GM18505 (cell line): ENCODE measurements around the gene FAM163A.
"Not testable (repeated sequence)": the region's sequence is repeated elsewhere in the genome, so short reads cannot be mapped to it uniquely, and the experiment has no call there.

Experiments used
- ATAC-seq: cut with Tn5 transposase; IDR thresholded peaks from one replicate; pipeline ENCODE4 v1.9.1; 2021; ENCODE audit not compliant: unreplicated experiment
- POLR2A ChIP-seq: IDR thresholded peaks from 4 replicates; pipeline ENCODE4 v1.6.1; 2011; ENCODE audit warnings: borderline replicate concordance; ENCODE audit not compliant: insufficient read depth, insufficient read length; ENCODE audit errors: extremely low read depth

Gene FAM163A

GRCh38 chr1:179742717-179743678 is at the start of gene FAM163A:
TSS of gene FAM163A (plus strand) at chr1:179743291. CDS start at chr1:179813098, 69,807 bp downstream.
- TF ChIP-seq POLR2A, result no peak
- no peak for ATAC-seq

- not testable (repeated sequence) for ATAC-seq
Measured at GRCh38 chr1:179694530-179694929, 48.6 kb upstream of the FAM163A start.

GRCh38 chr1:179702946-179703539 is 40.0 kb upstream of the FAM163A start:
- no peak for TF ChIP-seq POLR2A
- ATAC-seq, result no peak

GRCh38 chr1:179706339-179706941 is 36.7 kb upstream of the FAM163A start:
- ATAC-seq, result no peak
- TF ChIP-seq POLR2A, result no peak

GRCh38 chr1:179707406-179707805 is 35.7 kb upstream of the FAM163A start:
- TF ChIP-seq POLR2A, result no peak
- no peak for ATAC-seq

- ATAC-seq, result no peak
- TF ChIP-seq POLR2A, result no peak
Measured at GRCh38 chr1:179708434-179709195, 34.5 kb upstream of the FAM163A start.

- no peak for TF ChIP-seq POLR2A
- peak; percentile 68 for ATAC-seq
Measured at GRCh38 chr1:179709841-179710329, 33.2 kb upstream of the FAM163A start.

- no peak for TF ChIP-seq POLR2A
- no peak for ATAC-seq
Measured at GRCh38 chr1:179714159-179714558, 28.9 kb upstream of the FAM163A start.

- no peak for TF ChIP-seq POLR2A
- ATAC-seq, result no peak
Measured at GRCh38 chr1:179714623-179715022, 28.5 kb upstream of the FAM163A start.

GRCh38 chr1:179719272-179719671 is 23.8 kb upstream of the FAM163A start:
- no peak for TF ChIP-seq POLR2A
- no peak for ATAC-seq

GRCh38 chr1:179728271-179728670 is 14.8 kb upstream of the FAM163A start:
- ATAC-seq, result no peak
- TF ChIP-seq POLR2A, result no peak

GRCh38 chr1:179729881-179730280 is 13.2 kb upstream of the FAM163A start:
- ATAC-seq, result no peak
- no peak for TF ChIP-seq POLR2A

- ATAC-seq, result no peak
Measured at GRCh38 chr1:179731643-179732042, 11.4 kb upstream of the FAM163A start.

GRCh38 chr1:179742291-179742690 is 800 bp upstream of the FAM163A start:
- TF ChIP-seq POLR2A, result no peak
- no peak for ATAC-seq

More at GRCh38 chr1:179731643-179732042, 11.4 kb upstream of the FAM163A start:
- TF ChIP-seq POLR2A, result no peak
